Effector CD8-positive, alpha-beta T cell (primary cell): ENCODE results near the gene MYL10.
"Not testable (repeated sequence)": the region's sequence is repeated elsewhere in the genome, so short reads cannot be mapped to it uniquely, and the experiment has no call there.

Source experiments
- DNase-seq: peaks from one replicate; lab custom pipeline; 2025; lab: John Stamatoyannopoulos, UW

The MYL10 gene

DNA sequence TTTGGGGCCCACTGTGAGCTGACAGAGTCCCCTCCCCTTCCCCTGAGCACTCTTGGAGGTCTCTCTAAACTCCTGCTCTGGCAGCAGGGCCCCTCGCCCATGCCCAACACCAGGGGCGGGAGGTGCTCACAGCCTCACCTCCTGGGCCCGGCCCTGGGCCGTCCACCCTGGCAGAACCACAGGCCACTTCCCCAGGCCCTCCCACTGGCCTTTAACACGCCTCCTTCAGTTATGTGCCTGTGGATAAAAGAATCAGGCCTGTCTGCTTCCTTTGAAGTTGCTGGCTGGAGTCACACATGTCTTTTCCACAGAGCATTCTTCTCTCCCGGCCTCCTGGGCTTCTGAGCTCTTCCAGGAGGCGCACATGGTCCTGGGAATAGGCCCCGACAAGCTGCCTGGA, 10.2 kb downstream of the MYL10 start:
- no peak for DNase-seq

DNA sequence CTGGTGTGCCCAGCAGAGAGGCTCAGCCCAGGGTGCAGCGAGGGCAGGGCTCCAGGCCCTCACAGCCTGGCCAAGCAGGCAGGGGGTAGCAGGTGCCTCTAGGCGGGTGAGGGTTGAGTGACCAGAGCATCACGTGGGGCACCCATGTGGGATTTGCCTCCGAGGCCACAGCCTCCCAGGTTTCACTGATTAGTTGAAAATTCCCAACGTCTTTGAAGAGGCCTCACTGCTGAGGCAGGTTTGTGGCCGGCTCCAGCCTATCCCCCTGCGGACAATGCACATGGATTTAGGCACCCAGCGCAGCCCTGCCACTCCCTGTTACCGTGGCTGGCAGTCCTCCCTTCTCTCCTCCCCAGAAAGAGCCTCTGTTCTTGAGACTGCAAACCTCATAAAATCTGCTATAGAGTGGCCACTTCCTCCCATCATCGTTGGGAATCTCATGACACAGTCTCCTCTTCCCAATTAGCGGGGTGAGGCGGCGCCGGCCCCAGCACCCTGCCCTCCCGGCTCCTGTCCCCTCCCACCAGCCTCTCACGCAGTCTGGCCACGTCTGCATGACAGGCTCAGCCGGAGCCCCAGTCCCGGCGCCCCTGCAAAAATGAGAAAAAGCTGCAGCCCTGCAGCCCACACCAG, 10.8 kb downstream of the MYL10 start:
- DNase-seq: no peak

DNA sequence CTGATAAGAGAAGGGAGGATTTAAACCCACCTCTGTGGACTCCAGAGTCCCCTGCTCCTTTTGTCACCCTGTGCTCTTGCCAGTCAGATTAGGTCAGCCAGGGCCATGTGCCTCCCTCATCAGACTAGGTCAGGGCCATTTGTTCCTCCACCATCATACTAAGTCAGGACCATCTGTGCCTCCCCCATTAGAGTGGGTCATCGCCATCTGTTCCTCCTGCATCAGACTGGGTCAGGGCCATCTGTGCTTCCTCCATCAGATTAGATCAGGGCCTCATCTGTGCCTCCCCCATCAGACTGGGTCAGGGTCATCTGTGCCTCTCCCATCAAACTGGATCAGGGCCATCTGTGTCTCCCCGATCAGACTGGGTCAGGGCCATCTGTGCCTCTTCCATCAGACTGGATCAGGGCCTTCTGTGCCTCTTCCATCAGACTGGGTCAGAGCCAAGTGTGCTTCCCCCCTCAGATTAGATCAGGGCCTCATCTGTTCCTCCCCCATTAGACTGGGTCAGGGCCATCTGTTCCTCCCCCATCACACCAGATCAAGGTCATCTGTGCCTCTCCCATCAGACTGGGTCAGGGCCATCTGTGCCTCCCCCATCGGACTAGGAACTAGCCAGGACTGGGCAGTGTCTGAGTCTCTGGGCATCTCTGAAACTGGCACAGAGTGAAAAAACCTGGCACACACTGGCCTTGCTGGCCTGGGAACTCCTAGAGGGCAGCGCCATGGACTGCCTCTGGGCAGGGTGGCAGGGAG, 11.5 kb downstream of the MYL10 start:
- DNase-seq: no peak

DNA sequence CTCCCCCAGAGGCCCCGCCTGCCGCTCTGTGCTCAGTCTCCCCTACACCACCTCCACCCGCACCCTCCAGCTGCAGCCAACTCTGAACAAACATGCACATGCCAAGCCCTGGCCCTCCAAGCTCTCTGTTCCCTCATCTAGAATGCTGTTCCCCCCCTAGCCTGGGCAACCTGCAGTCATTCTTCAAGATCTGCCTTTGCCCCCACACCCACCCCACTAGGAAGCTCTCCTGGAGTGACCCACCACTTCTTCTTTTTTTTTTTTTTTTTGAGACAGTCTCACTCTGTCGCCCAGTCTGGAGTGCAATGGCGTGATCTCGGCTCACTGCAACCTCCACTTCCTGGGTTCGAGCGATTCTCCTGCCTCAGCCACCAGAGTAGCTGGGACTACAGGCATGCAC, 13.7 kb downstream of the MYL10 start:
- DNase-seq: no peak

DNA sequence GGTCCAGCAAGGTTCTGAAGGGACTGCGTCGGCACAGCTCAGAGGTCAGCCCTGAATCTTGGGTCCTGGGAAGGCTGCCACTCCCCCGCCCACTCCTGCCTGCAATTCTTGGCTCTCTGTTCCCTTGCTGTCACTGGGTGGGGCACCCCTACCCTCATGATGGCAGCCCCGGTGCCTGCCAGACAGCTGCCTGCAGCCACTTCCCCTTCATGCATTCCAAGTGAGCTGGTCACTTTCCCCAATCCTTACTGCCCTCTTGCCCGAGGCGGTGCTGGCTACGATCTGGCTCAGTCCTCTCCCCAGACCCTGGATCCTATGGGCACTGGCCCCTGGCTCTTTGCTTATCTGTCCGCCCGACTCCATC, 14.2 kb downstream of the MYL10 start:
- DNase-seq: no peak

DNA sequence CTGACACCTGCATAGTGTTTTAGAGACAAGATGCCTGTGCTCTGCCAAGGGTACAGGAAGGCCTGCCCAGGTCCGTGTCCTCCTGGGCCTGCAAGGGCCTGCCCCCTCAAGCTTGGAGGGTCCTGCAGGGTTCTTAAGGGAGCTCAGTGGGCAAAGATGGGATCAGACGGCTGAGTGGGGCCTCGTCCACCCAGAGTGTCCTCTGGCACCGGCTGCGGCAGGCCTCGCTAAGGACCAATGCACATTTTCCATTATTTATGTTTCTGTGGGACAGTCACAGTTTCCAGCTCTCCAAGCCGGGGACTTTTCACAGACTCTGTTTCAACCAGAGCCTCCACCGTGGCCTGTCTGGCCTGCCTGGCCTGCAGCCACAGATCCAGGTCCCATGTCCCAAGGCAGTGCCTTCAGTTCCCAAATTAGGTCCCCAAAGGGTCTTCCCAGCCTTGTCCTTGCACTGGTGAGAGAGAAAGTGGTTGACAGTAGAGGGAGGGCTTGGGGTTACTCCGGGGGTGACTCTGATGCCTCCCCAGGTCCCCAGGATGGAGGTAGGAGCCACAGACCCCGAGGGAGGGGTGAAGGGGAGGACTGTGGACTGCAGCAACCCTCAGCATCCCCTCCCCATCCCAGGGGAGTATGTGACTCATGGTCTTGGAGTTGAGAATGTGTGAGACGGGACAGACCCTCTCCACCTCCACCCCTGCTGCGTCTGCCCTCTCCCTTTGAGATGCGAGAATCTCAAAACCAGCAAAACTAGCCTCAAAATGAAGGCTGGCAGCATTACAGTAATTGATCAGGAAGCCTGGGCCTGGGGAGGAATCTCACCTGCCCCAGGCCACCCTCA, 14.8 kb downstream of the MYL10 start:
- no peak for DNase-seq

DNA sequence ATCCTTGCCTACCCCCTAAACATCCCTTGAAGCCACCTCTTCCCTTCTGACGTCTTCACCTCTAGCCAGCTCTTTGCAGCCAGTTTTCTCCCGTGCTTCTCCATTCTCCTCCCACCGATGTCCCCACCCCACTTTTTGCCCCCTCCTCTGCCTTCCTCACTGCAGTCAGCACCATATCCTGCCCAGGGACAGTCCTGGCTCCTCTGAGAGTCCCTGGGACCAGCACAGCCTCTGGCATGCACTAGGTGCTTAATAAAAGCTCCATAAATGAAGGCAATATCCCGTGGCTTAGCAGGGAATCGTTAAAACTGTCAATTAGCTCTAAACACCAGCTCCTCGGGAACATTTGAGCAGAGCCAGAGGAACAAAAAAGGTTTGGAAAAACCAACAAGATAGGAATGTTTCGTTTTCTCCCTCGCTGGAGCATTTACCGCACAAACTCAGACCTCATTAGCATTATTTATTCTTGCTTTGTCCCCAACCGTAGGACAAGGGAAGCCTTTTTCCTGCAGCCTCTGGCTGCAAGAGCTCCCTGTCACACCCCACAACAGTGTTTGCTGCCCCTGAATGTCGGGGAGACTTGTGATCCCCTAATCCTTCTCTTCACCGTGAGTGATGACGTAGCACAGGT, 16.1 kb downstream of the MYL10 start:
- no peak for DNase-seq

DNA sequence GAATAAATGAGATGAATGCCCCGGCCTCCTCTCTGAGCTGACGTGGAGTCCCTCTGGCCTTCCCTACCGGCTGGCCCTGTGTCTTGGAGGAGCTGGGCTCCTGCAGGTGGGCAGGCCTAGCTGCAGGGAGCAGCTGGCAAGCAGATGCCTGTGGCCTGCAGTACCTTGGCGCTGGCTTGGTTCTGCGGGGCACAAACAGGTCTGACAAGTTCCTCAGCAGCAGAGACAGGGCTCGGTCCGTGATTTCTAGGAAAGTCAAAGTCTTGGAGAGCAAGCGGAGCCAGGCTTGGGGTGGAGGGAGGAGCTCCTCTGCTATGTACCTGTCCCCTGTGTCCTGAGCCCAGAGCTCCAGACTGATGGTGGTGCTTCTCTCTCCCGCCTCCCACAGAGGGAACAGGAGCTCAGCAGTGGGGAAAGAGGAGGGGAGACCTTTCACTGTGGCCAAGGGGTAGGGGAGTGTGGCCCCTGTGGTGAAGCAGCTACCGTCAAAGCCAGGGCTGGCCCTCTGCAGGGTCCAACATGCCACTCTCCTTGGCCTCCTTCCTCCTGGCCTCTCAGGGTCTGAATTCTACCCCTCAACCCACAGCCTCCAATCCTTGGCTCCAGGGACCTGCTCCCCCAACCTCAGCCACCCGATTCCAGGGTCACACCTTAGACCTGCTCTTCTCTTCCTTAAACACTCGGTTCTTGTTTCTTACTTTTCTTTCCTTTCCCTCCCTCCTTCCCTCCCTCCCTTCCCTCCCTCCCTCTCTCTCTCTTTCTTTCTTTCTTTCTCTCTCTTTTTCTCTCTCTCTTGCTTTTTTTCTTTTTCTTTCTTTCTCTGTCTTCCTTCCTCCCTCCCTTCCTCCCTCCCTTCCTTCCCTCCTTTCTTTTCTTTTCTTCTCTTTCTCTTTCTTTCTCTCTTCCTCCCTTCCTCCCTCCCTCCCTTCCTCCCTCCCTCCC, 20.1 kb downstream of the MYL10 start:
- DNase-seq: no peak

DNA sequence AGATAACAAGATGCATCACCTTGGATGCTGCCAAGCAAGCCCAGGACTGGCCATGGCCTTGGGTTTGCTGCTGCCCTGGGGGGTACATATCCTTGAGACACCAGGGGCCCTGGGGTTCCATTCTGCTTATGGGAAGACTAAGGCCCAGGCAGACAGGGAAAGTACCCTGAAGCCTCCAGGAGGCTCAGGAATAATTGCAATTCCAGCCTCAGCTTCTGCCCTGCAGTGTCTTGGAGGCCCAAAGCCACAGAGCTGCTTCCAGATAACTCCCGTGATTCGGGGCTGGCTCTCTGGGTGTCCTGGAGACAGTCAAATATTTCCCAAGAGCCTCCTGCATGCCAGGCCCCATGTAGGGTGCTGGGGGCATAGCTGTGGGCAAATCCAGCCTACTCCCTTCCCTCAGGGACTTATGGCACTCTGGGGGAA, 22.6 kb downstream of the MYL10 start:
- DNase-seq: no peak

DNA sequence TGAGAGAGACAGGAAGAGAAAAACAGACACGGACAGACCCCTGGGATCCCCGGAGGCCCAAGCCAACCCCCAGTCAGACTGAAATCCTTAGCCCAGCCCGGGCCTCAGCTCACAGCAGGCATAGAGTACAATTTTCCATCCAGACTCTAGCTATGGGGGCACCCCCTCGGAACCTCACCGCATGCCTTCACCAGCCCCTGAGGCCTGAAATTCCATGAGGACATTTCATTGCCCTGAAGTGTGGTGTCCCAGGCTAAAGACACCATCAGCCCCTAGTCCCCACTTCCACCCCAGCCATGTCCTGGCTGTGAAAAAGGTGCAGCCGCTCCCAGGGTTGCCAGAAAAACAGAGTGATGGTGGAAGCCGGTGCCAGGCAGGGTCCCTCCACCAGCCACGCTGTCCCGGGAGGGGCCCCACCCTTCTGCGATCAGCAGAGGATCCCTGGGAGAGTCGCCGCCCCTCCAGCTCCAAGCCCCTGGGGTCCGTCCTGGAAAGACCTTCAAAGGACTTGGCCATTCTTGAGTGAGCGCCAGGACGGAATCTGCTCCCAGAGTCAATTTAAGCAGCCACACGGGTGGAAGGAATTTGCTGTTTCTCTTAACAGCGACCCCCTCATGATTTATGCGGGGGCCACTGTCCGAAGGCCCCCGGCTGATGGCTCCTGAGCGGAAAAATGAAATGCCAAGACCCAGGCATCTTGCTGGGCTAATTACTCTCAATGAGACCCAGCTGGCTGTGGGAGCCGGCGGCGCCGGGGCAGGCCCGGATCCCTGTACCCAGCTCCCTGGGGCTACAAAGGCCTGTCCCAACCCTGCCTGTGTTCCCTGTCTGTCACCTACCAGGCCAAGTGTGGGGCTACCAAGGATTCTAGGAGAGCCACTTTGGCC, 23.2 kb downstream of the MYL10 start:
- no peak for DNase-seq

DNA sequence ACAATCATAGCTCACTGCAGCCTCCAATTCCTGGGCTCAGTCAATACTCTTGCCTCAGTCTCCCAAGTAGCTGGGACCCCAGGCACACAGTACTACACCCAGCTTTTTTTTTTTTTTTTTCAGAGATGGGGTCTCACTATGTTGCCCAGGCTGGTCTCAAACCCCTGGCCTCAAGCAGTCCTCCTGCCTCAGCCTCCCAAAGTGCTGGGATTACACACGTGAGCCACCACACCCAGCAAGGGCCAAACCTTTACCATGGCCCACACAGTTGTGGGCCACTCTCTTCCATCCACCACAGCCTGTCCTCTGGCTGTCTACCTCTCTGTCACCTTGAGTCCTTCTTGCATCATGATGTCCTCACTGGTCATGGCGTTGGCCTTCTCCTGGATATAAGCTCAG, 24.2 kb downstream of the MYL10 start:
- not testable (repeated sequence) for DNase-seq

DNA sequence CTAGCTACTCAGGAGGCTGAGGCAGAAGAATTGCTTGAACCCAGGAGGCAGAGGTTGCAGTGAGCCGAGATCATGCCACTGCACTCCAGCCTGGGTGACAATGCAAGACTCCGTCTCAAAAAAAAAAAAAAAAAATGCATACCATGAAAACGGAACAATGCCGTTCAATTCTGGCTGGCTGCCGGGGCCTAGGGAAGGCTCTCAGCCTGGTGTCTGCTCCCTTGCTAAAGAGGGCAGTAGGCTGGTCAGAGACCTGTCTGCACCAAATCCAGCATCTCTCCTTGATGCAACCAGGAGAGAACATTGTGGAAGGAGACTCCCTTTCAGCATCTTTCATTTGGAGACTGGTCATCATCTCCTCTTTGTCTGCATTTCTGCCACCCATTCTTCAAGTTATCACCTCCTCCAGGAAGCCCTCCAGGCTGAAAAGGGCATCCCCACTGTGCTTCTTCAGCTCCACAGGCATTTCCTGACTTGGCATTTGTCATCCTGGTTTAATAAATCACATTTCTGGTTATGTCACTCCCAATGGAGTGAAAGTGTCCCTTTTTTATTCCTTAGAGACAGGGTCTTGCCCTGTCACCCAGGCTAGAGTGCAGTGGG, 24.7 kb downstream of the MYL10 start:
- no peak for DNase-seq

DNA sequence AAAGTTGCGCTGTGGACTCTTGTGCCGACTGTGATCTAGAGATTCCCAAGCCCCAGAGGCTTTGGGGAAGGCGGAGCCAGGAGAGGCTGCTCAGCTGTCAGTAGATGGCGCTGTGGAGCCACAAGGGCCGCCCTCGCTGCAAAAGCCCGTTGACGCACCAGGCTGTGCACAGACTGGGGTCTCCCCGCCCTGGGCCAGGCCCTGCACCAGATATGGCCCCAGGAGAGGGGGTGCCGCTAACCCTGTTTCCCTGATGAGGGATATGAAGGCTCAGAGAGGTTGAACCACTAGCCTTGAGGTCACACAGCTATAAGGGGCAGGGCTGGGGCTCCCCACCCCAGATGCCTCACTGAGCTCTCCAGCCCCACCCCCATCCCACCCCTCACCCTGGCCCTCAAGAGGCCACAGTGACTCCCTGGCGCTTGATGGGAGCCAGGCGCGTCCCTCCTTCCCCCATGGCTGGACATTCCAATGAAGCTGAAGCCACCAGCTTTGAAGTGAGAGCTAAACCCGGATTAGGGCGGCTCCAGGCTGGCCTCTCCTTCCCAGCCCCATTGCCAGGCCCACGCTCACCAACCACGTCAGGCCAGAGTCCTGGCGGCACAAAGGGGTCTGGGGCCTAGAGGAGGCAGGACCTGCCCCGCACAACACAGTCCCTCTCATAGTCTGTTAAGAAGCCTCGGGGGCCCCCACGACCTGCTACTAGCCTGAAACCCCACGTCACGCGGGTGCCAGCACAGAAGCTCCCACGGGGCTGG, 26.4 kb downstream of the MYL10 start:
- DNase-seq: peak; percentile 50

DNA sequence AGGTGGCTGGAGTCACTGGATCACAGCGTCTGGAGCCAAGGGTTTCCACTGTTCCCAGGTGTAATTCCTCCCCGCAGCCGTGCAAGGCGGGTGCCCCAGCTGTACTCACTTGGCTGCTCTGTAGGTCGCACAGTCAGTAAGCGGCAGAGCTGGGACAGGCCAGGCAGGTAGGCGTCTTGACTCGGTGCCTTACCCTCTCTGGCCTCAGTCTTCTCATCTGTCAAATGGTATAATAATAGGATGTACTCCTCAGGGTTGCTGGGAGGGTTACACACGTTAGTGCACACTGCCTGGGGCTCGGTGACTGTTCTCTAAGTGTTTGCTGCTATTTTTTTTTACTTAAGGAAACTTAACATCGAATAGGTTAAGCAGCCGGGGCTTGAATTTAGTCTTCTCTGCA, 27.0 kb downstream of the MYL10 start:
- no peak for DNase-seq

DNA sequence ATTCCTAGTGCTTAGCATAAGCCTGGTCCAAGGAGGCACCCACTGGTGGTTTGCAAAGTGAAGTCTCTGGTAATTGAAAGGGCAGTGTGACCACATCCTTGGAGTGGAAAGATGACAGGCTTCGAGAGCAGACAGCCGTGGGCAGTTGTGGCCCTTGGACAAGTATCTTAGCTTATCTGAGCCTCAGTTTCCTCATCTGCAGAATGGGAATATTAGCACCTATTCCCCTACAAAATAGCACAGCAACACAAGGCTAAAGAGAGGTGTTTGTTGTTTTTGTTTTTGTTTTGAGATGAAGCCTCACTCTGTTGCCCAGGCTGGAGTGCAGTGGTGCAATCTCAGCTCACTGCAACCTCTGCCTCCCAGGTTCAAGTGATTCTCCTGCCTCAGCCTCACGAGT, 29.3 kb downstream of the MYL10 start:
- no peak for DNase-seq

DNA sequence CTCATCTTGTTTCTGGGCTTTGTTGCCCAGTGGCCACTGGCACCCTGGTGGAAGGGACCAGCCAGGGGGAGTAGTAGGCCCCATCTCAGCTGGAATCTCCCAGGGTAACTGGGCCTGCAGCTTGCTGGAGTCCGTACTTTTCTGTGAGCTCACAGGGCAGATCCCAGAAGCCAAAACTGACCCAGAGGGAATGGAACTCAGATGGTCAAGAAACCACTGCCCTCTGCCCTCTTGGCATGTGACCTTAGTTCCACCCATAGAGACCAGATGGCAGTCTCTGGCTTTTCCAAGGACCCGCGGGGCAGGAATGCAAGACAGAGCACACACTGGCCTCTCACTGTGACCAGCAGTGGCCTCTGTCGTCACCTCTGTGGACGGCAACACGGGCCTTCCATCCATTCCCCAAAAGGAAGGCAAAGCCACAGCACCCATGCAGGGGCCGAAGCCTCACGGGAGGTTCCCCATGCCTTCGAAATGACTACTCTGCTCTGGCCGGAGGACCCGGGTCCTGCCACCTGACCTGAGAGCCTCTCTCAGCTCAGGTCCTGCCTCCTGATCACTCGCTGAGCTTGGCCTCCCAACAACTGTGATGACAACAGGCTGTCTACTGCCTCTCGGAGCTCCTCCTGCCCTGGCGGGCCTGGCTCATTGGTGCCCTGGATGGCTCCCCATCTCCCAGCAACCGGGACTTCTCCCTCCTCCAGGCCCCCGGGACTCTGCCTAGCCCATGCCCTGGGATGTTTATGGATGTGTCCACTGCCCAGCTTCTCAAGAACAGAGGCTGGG, 29.9 kb downstream of the MYL10 start:
- no peak for DNase-seq

DNA sequence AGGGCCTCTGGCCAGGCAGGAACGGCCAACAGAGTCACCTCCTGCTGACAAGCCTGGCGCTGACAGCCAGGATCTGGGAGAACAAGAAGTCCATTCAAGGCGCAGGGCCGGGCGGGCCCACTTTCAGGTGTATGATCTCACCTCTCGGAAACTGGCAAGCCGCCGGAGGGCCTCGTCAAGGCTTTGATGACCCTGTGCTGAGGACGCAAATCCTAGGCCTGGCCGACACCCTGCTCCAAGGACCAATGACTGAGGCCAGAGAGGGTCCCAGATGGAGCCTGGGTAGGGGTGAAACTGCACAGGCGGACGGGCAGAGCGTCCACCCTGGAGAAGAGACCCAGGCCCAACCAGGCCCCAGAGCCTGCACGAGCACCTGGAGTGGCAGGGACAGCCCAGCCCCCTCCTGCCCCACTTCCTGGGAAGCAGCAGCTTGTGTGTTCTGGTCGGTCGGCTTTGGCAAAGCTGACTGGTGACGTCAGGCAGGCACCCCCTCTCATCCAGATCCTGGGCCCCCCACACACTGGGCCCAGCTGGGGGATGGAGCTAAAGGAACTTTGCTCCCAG, 30.6 kb downstream of the MYL10 start:
- DNase-seq: no peak

DNA sequence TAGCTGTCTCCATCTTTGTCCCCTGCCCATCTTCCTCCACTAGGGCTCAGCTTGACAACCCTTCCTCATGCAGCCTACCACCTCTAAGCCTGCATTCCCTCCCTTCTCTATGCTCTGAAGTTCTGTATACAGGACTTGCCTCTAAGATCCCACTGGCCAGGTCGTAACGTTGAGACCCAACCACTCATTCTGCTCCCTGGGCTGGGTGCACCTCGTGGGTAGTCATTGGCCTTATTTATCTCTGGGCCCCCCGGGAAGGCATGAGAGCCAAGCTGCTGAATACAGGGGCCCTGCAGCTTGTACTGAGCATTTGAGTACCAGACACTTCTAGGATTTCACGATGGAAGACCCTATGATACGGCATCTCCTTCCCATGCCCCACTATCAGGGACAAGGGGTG, 31.2 kb downstream of the MYL10 start:
- DNase-seq: no peak
